GM23248 (cell line): ENCODE data around the gene CCDC102A. TPM values are rescaled to one million over a fixed set of nuclear protein-coding genes. Genes with fewer than 3 reads are reported as not detected.

Source experiments
- DNase-seq: peaks from one replicate; pipeline ENCODE4 v3.0.0-alpha.2; 2015
- H2AFZ ChIP-seq: fragments of 200-600 bp; sonication (generic); 2 replicates; pipeline ENCODE4 v1.6.1; 2016; ENCODE audit warnings: antibody characterized with exemption
- H3F3A ChIP-seq: fragments of 200-600 bp; sonication (generic); 2 replicates; pipeline ENCODE4 v1.6.1; 2016; ENCODE audit warnings: mild to moderate bottlenecking, antibody characterized with exemption, mixed run types; ENCODE audit not compliant: insufficient read depth
- H3K27ac ChIP-seq: fragments of 200-600 bp; sonication (generic); 2 replicates; pipeline ENCODE4 v1.5.1; 2016; ENCODE audit warnings: mild to moderate bottlenecking
- H3K27me3 ChIP-seq: fragments of 200-600 bp; sonication (generic); replicated peaks from 2 replicates; pipeline ENCODE4 v1.6.1; 2016; ENCODE audit warnings: mild to moderate bottlenecking; ENCODE audit not compliant: insufficient read depth
- H3K36me3 ChIP-seq: fragments of 200-600 bp; sonication (generic); 2 replicates; pipeline ENCODE4 v1.6.1; 2016; ENCODE audit warnings: low read depth, mild to moderate bottlenecking
- H3K4me1 ChIP-seq: fragments of 200-600 bp; sonication (generic); 2 replicates; pipeline ENCODE4 v1.6.1; 2016; ENCODE audit warnings: mild to moderate bottlenecking; ENCODE audit not compliant: insufficient read depth
- H3K4me2 ChIP-seq: fragments of 200-600 bp; sonication (generic); one replicate; pipeline ENCODE4 v1.6.1; 2016; ENCODE audit warnings: mild to moderate bottlenecking; ENCODE audit not compliant: unreplicated experiment
- H3K4me3 ChIP-seq: fragments of 200-600 bp; sonication (generic); 2 replicates; pipeline ENCODE4 v1.5.1; 2016; ENCODE audit warnings: mild to moderate bottlenecking
- H3K79me2 ChIP-seq: fragments of 200-600 bp; sonication (generic); 2 replicates; pipeline ENCODE4 v1.6.1; 2016; ENCODE audit warnings: mild to moderate bottlenecking; ENCODE audit not compliant: insufficient read depth
- H3K9ac ChIP-seq: fragments of 200-600 bp; sonication (generic); 2 replicates; pipeline ENCODE4 v1.6.1; 2016; ENCODE audit warnings: mild to moderate bottlenecking
- H3K9me2 ChIP-seq: fragments of 200-600 bp; sonication (generic); 2 replicates; pipeline ENCODE4 v1.6.1; 2016; ENCODE audit warnings: mixed run types, mild to moderate bottlenecking, moderate library complexity; ENCODE audit not compliant: insufficient read depth
- H3K9me3 ChIP-seq: fragments of 200-600 bp; sonication (generic); one replicate; pipeline ENCODE4 v1.6.1; 2017; ENCODE audit warnings: low read depth
- H4K20me1 ChIP-seq: fragments of 200-600 bp; sonication (generic); 2 replicates; pipeline ENCODE4 v1.6.0; 2016; ENCODE audit not compliant: insufficient read depth
- EZH2 ChIP-seq: fragments of 200-600 bp; sonication (generic); IDR thresholded peaks from 2 replicates; pipeline ENCODE4 v1.6.1; 2018; ENCODE audit warnings: antibody characterized with exemption, mild to moderate bottlenecking; ENCODE audit not compliant: insufficient read depth, poor library complexity, severe bottlenecking
- EZH2phosphoT487 ChIP-seq: fragments of 200-600 bp; sonication (generic); IDR thresholded peaks from 2 replicates; pipeline ENCODE4 v1.6.1; 2018; ENCODE audit warnings: antibody characterized with exemption, moderate library complexity, mild to moderate bottlenecking, low read depth; ENCODE audit not compliant: insufficient read depth
- WGBS, 2 experiments: methylation state at CpG; one replicate each; pipeline ENCODE4 v1.1.6; 2015 to 2017; ENCODE audit warnings: low lambda C conversion rate in 2 of 2, low coverage in 1 of 2; ENCODE audit errors: missing lambda C conversion rate in 2 of 2; 5-methylcytosine and 5-hydroxymethylcytosine counted together
- in situ Hi-C: fragments of 300-500 bp; cut with MboI; formaldehyde crosslinking; loops from 2 replicates; pipeline ENCODE4 v1.15.0; 2020
- polyA plus RNA-seq: library from polyadenylated mRNA; unstranded; fragments of >200 nt; fragmentation: Nextera tagmentation; extraction: Ambion mirVana; gene quantifications from 2 replicates; pipeline ENCODE4 v1.2.1, GENCODE V29; 2016
- total RNA-seq: library from RNA; depleted of rRNA; stranded (reverse); fragments of >200 nt; shearing (Covaris generic); gene quantifications from 2 replicates; pipeline ENCODE4 v1.2.3, GENCODE V29; 2014

The CCDC102A gene
- total and polyA plus RNA-seq, 2 experiments from 2014 or later, result 3.9 to 17.7 TPM

DNA sequence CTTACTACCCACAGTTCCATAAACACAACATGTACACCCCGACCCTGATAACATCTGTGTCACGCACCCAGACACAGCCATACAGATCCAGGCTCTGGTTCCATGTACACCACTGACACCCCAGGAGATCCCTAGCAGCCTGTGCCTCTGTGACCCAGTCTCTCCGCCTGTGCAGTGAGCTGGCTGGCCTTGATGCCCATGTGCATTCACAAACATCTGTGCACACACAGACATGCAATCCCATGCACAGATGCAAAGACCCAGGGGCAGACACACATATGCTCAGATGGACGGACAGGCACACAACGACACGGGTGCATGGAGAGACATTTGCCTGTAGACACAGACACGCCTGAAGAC is 4.1 kb downstream of the CCDC102A start:
- H3K9ac ChIP-seq, result no peak overlapping the region

DNA sequence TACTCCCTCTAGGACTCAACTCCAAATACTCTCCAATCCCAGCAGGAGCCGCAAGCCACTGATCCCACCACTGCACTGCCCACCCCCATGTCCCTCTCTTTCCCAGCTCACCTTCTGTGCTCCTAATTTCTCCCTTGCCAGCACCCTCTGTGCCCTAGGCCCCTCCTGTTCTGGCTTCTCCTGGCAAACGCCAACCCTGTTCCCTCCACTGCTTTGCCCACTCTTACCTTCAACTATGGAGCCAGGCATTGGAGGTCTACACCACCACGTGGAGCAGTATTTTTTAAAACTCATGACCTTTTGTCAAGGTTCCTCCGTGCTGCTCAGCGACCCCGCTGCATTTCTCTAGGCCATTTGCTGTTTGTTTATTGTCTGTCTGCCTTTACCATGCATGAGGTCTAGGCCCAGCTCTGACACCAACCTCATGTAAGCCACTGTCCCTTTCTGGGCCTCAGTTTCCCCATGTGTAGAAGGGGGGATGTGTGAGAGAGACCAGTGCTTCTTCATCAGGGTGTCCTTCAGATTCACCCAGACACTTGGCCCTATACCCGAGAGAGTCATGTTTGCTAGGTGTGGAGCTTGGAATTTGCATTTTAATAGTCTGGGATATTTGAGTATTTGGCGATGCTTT is 4.6 kb downstream of the CCDC102A start:
- H3K9me3 ChIP-seq, result no peaks in the 10 kb centered on the region
- H3K27ac ChIP-seq, result no peak overlapping the region
- in situ Hi-C loops, result no loop called here
- WGBS, 2 experiments, result 78 to 88% methylated on average over 8 of the region's 8 CpGs
- H3F3A ChIP-seq, result no peaks in the 10 kb centered on the region
- no peak overlapping the region for H2AFZ ChIP-seq
- no peaks in the 10 kb centered on the region for H3K9me2 ChIP-seq
- no peaks in the 10 kb centered on the region for H3K27me3 ChIP-seq
- DNase-seq, result no peak
- no peak overlapping the region for H3K4me3 ChIP-seq
- H3K4me2 ChIP-seq, result no peak overlapping the region
- no peaks in the 10 kb centered on the region for H4K20me1 ChIP-seq
- H3K9ac ChIP-seq, result no peak overlapping the region
- peaks cover 4% of the 10 kb centered on the region; the same call in 1 of the 2 replicates for H3K79me2 ChIP-seq
- peaks cover 9% of the 10 kb centered on the region for H3K4me1 ChIP-seq
- no peaks in the 10 kb centered on the region for H3K36me3 ChIP-seq
- no peak for TF ChIP-seq EZH2phosphoT487
- TF ChIP-seq EZH2, result no peak

More for the DNA sequence above, 4.1 kb downstream of the CCDC102A start:
- H3K4me3 ChIP-seq, result no peak overlapping the region
- H3K4me1 ChIP-seq, result peaks cover 13% of the 10 kb centered on the region
- no peaks in the 10 kb centered on the region for H3K9me3 ChIP-seq
- no peak for DNase-seq
- H4K20me1 ChIP-seq, result no peaks in the 10 kb centered on the region
- no peak for TF ChIP-seq EZH2phosphoT487
- TF ChIP-seq EZH2, result no peak
- H3F3A ChIP-seq, result 0 out of 2 replicates have a peak, but pooled peaks cover 2% of the 10 kb centered on the region
- H3K27me3 ChIP-seq, result no peaks in the 10 kb centered on the region
- no peaks in the 10 kb centered on the region for H3K9me2 ChIP-seq
- 75 to 82% methylated on average over 7 of the region's 7 CpGs for WGBS, 2 experiments
- in situ Hi-C loops, result no loop called here
- peaks cover 4% of the 10 kb centered on the region; the same call in 1 of the 2 replicates for H3K79me2 ChIP-seq
- H3K4me2 ChIP-seq, result no peak overlapping the region
- H2AFZ ChIP-seq, result no peak overlapping the region
- no peaks in the 10 kb centered on the region for H3K36me3 ChIP-seq
- no peak overlapping the region for H3K27ac ChIP-seq

DNA sequence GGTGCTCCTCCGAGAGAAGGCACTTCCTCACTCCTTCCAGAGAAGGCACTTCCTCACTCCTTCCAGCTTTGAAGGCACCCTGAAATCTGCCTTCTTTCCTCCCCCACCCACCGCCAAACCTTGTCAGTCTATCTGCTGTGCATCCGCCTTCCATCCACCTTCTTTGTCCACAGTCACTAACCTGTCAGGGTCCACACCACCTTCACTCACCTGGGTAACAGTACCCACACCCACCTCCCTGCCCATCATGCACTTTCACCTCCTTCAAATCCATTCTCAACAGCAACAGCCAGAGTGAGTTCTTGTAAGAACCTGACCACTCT is 5.2 kb downstream of the CCDC102A start:
- Histone ChIP-seq H3K9me2 (no peaks in the 10 kb centered on the region), H3K27me3 (no peaks in the 10 kb centered on the region), H3F3A (no peaks in the 10 kb centered on the region), H3K27ac (no peak overlapping the region), H3K9ac (no peak overlapping the region), H2AFZ (no peak overlapping the region), H3K79me2 (peaks cover 4% of the 10 kb centered on the region; the same call in 1 of the 2 replicates), H3K4me1 (peaks cover 9% of the 10 kb centered on the region), H3K4me3 (no peak overlapping the region), H3K9me3 (no peaks in the 10 kb centered on the region), H3K36me3 (no peaks in the 10 kb centered on the region), H4K20me1 (no peaks in the 10 kb centered on the region), H3K4me2 (no peak overlapping the region)
- 86 to 88% methylated on average over 3 of the region's 3 CpGs for WGBS, 2 experiments
- TF ChIP-seq EZH2phosphoT487 (no peak), EZH2 (no peak)
- in situ Hi-C loops, result no loop called here
- DNase-seq, result no peak

DNA sequence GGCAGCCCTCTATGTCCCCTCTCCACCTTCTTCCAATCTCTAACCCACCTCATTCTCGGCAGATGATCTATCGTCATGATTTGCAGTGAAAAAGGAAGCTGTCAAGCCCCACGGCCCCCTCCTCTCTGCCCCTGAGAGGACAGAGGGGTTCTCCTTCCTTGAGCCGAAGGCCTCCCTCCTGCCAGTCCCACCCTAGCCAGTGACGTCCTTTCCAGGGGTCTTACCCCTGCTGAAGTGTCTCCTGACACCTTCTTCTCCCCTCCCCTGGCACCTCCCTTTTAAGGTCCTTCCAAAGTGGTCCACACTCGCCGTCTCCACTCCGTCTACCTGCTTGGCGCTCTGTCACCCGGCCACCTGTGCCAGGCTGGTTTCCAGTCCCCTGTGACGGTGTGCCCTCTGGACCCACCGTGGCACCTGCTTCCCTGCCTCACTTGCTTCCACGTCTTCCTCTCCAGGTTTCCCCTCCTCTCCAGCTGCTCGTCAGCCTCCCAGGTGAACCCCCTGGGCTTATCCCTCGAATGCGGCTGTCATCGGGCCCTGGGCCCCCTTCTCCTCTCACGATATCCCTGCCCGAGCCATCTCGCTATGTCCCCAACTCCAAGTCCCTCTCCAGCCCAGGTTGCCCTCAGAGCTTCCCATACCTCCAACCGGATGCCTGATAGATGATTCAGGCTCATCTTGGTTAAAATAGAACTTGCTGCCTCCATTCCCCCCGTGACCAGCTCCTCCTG is 5.7 kb downstream of the CCDC102A start:
- Histone ChIP-seq H3K27me3 (no peaks in the 10 kb centered on the region), H3K4me2 (no peak overlapping the region), H3K79me2 (peaks cover 4% of the 10 kb centered on the region; the same call in 1 of the 2 replicates), H3K27ac (no peak overlapping the region), H2AFZ (no peak overlapping the region; the same call in 1 of the 2 replicates), H3F3A (no peaks in the 10 kb centered on the region), H3K4me3 (no peak overlapping the region), H3K4me1 (peaks cover 9% of the 10 kb centered on the region), H3K9ac (no peak overlapping the region), H4K20me1 (no peaks in the 10 kb centered on the region), H3K9me2 (no peaks in the 10 kb centered on the region), H3K36me3 (no peaks in the 10 kb centered on the region), H3K9me3 (no peaks in the 10 kb centered on the region)
- 87 to 90% methylated on average over 22 of the region's 22 CpGs for WGBS, 2 experiments
- in situ Hi-C loops, result no loop called here
- TF ChIP-seq EZH2, result no peak
- TF ChIP-seq EZH2phosphoT487, result no peak
- no peak for DNase-seq
